IMR-90 (cell line): ENCODE data around the gene CDH13. TPM values are rescaled to one million over a fixed set of nuclear protein-coding genes. Genes with fewer than 3 reads are reported as not detected.

ENCODE experiments used
- ATAC-seq: fragments of 200-7000 bp; cut with Tn5 transposase; 2 replicates; pipeline ENCODE4 v1.9.1; 2020; ENCODE audit warnings: low read depth, mild to moderate bottlenecking, moderate library complexity
- Bru-seq: library from RNA; stranded (reverse); fragments of 400-500 nt; gene quantifications from one replicate; lab custom pipeline; 2021; lab: Mats Ljungman, UMichigan
- BruChase-seq, 2 experiments: library from RNA; stranded (reverse); fragments of 400-500 nt; gene quantifications; one replicate each; lab custom pipeline; 2021; lab: Mats Ljungman, UMichigan
- BruUV-seq: library from RNA; stranded (reverse); fragments of 400-500 nt; replicated peaks from 2 replicates; lab custom pipeline; 2021; lab: Mats Ljungman, UMichigan
- CTCF ChIA-PET: fragments of 300-600 bp; formaldehyde crosslinking; extraction: SDS; loops from one replicate; lab custom pipeline; 2021; ENCODE audit warnings: antibody characterized with exemption; lab: Yijun Ruan, JAX
- POLR2A ChIA-PET: fragments of 300-600 bp; sonication (Branson Sonifier 250); formaldehyde crosslinking; loops from one replicate; lab custom pipeline; 2022; ENCODE audit warnings: antibody characterized with exemption; ENCODE audit not compliant: unreplicated experiment; lab: Charles Lee
- DNase-seq: peaks from one replicate; pipeline ENCODE4 v3.0.0; 2013
- H2AFZ ChIP-seq: replicated peaks from 2 replicates; pipeline ENCODE3; 2013; ENCODE audit warnings: low read length, mild to moderate bottlenecking; ENCODE audit not compliant: poor library complexity
- H2AK5ac ChIP-seq: 2 replicates; pipeline ENCODE4 v1.6.1; 2013; ENCODE audit warnings: low read depth, low read length, inconsistent platforms
- H2AK9ac ChIP-seq: replicated peaks from 2 replicates; pipeline ENCODE3; 2013; ENCODE audit warnings: mild to moderate bottlenecking, low read depth, low read length, moderate library complexity; ENCODE audit not compliant: poor library complexity
- H2BK120ac ChIP-seq: 2 replicates; pipeline ENCODE4 v1.6.1; 2013; ENCODE audit warnings: low read depth, low read length, inconsistent platforms
- H2BK15ac ChIP-seq: 3 replicates; pipeline ENCODE4 v1.6.1; 2013; ENCODE audit warnings: low read depth, low read length, inconsistent platforms
- H2BK20ac ChIP-seq: 2 replicates; pipeline ENCODE4 v1.6.1; 2013; ENCODE audit warnings: low read depth, mild to moderate bottlenecking, inconsistent platforms, low read length, moderate library complexity
- H2BK5ac ChIP-seq: 2 replicates; pipeline ENCODE4 v1.6.1; 2013; ENCODE audit warnings: mild to moderate bottlenecking, low read depth, low read length, inconsistent platforms; ENCODE audit not compliant: poor library complexity, severe bottlenecking
- H3K14ac ChIP-seq: replicated peaks from 2 replicates; pipeline ENCODE4 v1.6.1; 2013; ENCODE audit warnings: low read depth, low read length, inconsistent platforms
- H3K18ac ChIP-seq: 2 replicates; pipeline ENCODE4 v1.6.1; 2013; ENCODE audit warnings: low read depth, low read length, control low read depth
- H3K23ac ChIP-seq: 2 replicates; pipeline ENCODE4 v1.6.1; 2013; ENCODE audit warnings: low read depth, low read length, inconsistent platforms
- H3K27ac ChIP-seq: 2 replicates; pipeline ENCODE4 v1.5.1; 2013; ENCODE audit warnings: mild to moderate bottlenecking, control low read depth, low read length; ENCODE audit not compliant: insufficient read depth
- H3K27me3 ChIP-seq: 2 replicates; pipeline ENCODE4 v1.6.1; 2013; ENCODE audit warnings: low read length; ENCODE audit not compliant: control insufficient read depth, insufficient read depth
- H3K36me3 ChIP-seq: 2 replicates; pipeline ENCODE4 v1.6.1; 2013; ENCODE audit warnings: low read length, mixed read lengths; ENCODE audit not compliant: control insufficient read depth, insufficient read depth
- H3K4ac ChIP-seq: 2 replicates; pipeline ENCODE4 v1.6.1; 2013; ENCODE audit warnings: low read depth, low read length, inconsistent platforms
- H3K4me1 ChIP-seq: 2 replicates; pipeline ENCODE4 v1.6.1; 2013; ENCODE audit warnings: low read length, mixed read lengths; ENCODE audit not compliant: control insufficient read depth, insufficient read depth
- H3K4me2 ChIP-seq: 2 replicates; pipeline ENCODE4 v1.6.1; 2013; ENCODE audit warnings: low read depth, mild to moderate bottlenecking, control low read depth, low read length, moderate library complexity
- H3K4me3 ChIP-seq: 2 replicates; pipeline ENCODE4 v1.5.1; 2013; ENCODE audit warnings: low read depth, mild to moderate bottlenecking, control low read depth, low read length, moderate library complexity; ENCODE audit not compliant: insufficient read depth
- H3K56ac ChIP-seq: 2 replicates; pipeline ENCODE4 v1.6.1; 2013; ENCODE audit warnings: low read length, inconsistent platforms; ENCODE audit not compliant: insufficient read depth; ENCODE audit errors: extremely low read depth
- H3K79me1 ChIP-seq, 2 experiments: 2 replicates each; pipeline ENCODE4 v1.6.1; 2013; ENCODE audit warnings: low read length in 2 of 2, inconsistent platforms in 1 of 2, low read depth in 1 of 2
- H3K9ac ChIP-seq: 2 replicates; pipeline ENCODE4 v1.6.1; 2013; ENCODE audit warnings: low read depth, low read length, control low read depth
- H3K9me1 ChIP-seq: 2 replicates; pipeline ENCODE4 v1.6.1; 2013; ENCODE audit warnings: low read length, inconsistent platforms; ENCODE audit not compliant: insufficient read depth
- H3K9me3 ChIP-seq: 2 replicates; pipeline ENCODE4 v1.6.1; 2013; ENCODE audit warnings: low read length; ENCODE audit not compliant: control insufficient read depth, insufficient read depth
- H4K20me1 ChIP-seq: 2 replicates; pipeline ENCODE4 v1.6.1; 2013; ENCODE audit warnings: low read length, inconsistent platforms; ENCODE audit not compliant: insufficient read depth
- H4K5ac ChIP-seq: 2 replicates; pipeline ENCODE4 v1.6.1; 2013; ENCODE audit warnings: mild to moderate bottlenecking, low read depth, low read length, control low read depth
- H4K8ac ChIP-seq, 2 experiments: 2 replicates each; pipeline ENCODE4 v1.6.1; 2013; ENCODE audit warnings: low read depth in 2 of 2, low read length in 2 of 2, control low read depth in 1 of 2, inconsistent platforms in 1 of 2
- H4K91ac ChIP-seq: 2 replicates; pipeline ENCODE4 v1.6.1; 2013; ENCODE audit warnings: low read depth, low read length, inconsistent platforms; ENCODE audit not compliant: insufficient read depth
- BHLHE40 ChIP-seq: fragments of 150-350 bp; IDR thresholded peaks from 2 replicates; pipeline ENCODE4 v1.6.1; 2016; ENCODE audit warnings: mild to moderate bottlenecking, low read depth, low read length
- CEBPB ChIP-seq: IDR thresholded peaks from 2 replicates; pipeline ENCODE4 v1.6.1; 2012; ENCODE audit warnings: low read depth, low read length, improper control_type of control experiment
- CHD1 ChIP-seq: IDR thresholded peaks from 2 replicates; pipeline ENCODE4 v1.6.1; 2012; ENCODE audit warnings: low read depth, low read length, improper control_type of control experiment
- CTCF ChIP-seq: conservative IDR thresholded peaks from 2 replicates; pipeline ENCODE4 v1.5.1; 2012; ENCODE audit warnings: mild to moderate bottlenecking, low read depth, low read length, improper control_type of control experiment
- FOS ChIP-seq: fragments of 150-350 bp; IDR thresholded peaks from 2 replicates; pipeline ENCODE4 v1.6.1; 2016; ENCODE audit warnings: low read depth, low read length
- MAFK ChIP-seq: IDR thresholded peaks from 2 replicates; pipeline ENCODE4 v1.6.1; 2012; ENCODE audit warnings: low read depth, low read length, improper control_type of control experiment
- MAZ ChIP-seq: IDR thresholded peaks from 2 replicates; pipeline ENCODE4 v1.6.1; 2012; ENCODE audit warnings: low read depth, mild to moderate bottlenecking, low read length, improper control_type of control experiment, moderate library complexity, borderline replicate concordance
- MXI1 ChIP-seq: IDR thresholded peaks from 2 replicates; pipeline ENCODE4 v1.6.1; 2012; ENCODE audit warnings: low read depth, mild to moderate bottlenecking, low read length, moderate library complexity, borderline replicate concordance
- NFE2L2 ChIP-seq: fragments of 150-350 bp; IDR thresholded peaks from 2 replicates; pipeline ENCODE4 v1.6.1; 2016; ENCODE audit warnings: low read depth, mild to moderate bottlenecking, low read length
- POLR2A ChIP-seq: IDR thresholded peaks from 2 replicates; pipeline ENCODE4 v1.6.1; 2012; ENCODE audit warnings: mild to moderate bottlenecking, low read depth, low read length
- RAD21 ChIP-seq: IDR thresholded peaks from 2 replicates; pipeline ENCODE4 v1.6.1; 2012; ENCODE audit warnings: low read length, improper control_type of control experiment
- RCOR1 ChIP-seq: IDR thresholded peaks from 2 replicates; pipeline ENCODE4 v1.6.1; 2012; ENCODE audit warnings: mild to moderate bottlenecking, low read length, improper control_type of control experiment; ENCODE audit not compliant: insufficient replicate concordance
- RFX5 ChIP-seq: IDR thresholded peaks from 2 replicates; pipeline ENCODE4 v1.8.0; 2012; ENCODE audit warnings: low read depth, mild to moderate bottlenecking, low read length, moderate library complexity
- SMC3 ChIP-seq: fragments of 150-350 bp; IDR thresholded peaks from 2 replicates; pipeline ENCODE4 v1.6.1; 2016; ENCODE audit warnings: low read depth, mild to moderate bottlenecking, antibody characterized with exemption, low read length, moderate library complexity
- WGBS, 2 experiments: methylation state at CpG; one replicate each; pipeline versions ENCODE4 v1.1.5 to v1.1.7; 2013; ENCODE audit warnings: missing lambda C conversion rate in 2 of 2; ENCODE audit not compliant: insufficient read length in 1 of 2; ENCODE audit errors: extremely low coverage in 2 of 2; 5-methylcytosine and 5-hydroxymethylcytosine counted together
- dilution Hi-C: fragments of 300-500 bp; cut with HindIII; formaldehyde crosslinking; loops from one replicate; pipeline ENCODE4 v1.14.3; 2018; ENCODE audit warnings: low sequenced_read_pairs; ENCODE audit not compliant: unreplicated experiment
- in situ Hi-C: fragments of 300-500 bp; cut with MboI; formaldehyde crosslinking; loops from 3 replicates; pipeline ENCODE4 v1.14.3; 2019; ENCODE audit warnings: low sequenced_read_pairs, inconsistent platforms, mixed read lengths
- intact Hi-C: fragments of 100-400 bp; cut with micrococcal nuclease; formaldehyde crosslinking; loops from 2 replicates; pipeline ENCODE4 v1.10.0; 2022
- long read RNA-seq: library from polyadenylated mRNA; unstranded; transcript quantifications from one replicate; pipeline ENCODE4 v2.0.0, GENCODE V29; 2021; ENCODE audit not compliant: unreplicated experiment
- polyA plus RNA-seq, 3 experiments: library from polyadenylated mRNA; depleted of rRNA; stranded (reverse); fragments of >200 nt; gene quantifications; 2 replicates each; pipeline ENCODE4 v1.2.3, GENCODE V29; 2012; ENCODE audit warnings: low replicate concordance in 1 of 3
- total RNA-seq: library from RNA; depleted of rRNA; stranded (reverse); fragments of >200 nt; gene quantifications from 2 replicates; pipeline ENCODE4 v1.2.3, GENCODE V29; 2012; rRNA removed

Gene CDH13
- total RNA-seq: 45.8 and 74.7 TPM in 2 replicates
- polyA plus RNA-seq (2012; rRNA removed): 59.5 and 61.6 TPM in 2 replicates
- 45.8 and 46.1 TPM in 2 replicates for polyA plus RNA-seq (2012; cell fraction: cytosol; rRNA removed)
- 15.1 and 31.6 TPM in 2 replicates for polyA plus RNA-seq (2012; cell fraction: nucleus; rRNA removed; ENCODE audit: low replicate concordance)
- percentile 58 among the genes with signal in this experiment for Bru-seq, nascent RNA
- BruChase-seq, experiment 1, labeled RNA remaining after a 6-hour chase: percentile 42 among the genes with signal in this experiment
- BruChase-seq, experiment 2, labeled RNA remaining after a 2-hour chase: percentile 52 among the genes with signal in this experiment
- long read RNA-seq, partial matches to known transcripts: 21 of 29 reads
- long read RNA-seq, other reads (novel, unspliced or antisense): 8 of 29 reads

- ATAC-seq (peak; percentile 40), DNase-seq (peak; percentile 77)
- POLR2A ChIA-PET: no interaction called here
- peak; percentile 63; the same call in 1 of the 2 replicates for TF ChIP-seq MXI1
- no peak for TF ChIP-seq CTCF
- TF ChIP-seq RAD21: no peak
- TF ChIP-seq CHD1: no peak
- TF ChIP-seq MAFK: no peak
- TF ChIP-seq RFX5: no peak
- no peak for TF ChIP-seq CEBPB
- TF ChIP-seq NFE2L2: no peak
- no peak for TF ChIP-seq FOS
- peak; percentile 66; the same call in 1 of the 2 replicates for TF ChIP-seq POLR2A
- TF ChIP-seq SMC3: no peak
- no peak for TF ChIP-seq BHLHE40
- TF ChIP-seq RCOR1: no peak
- TF ChIP-seq MAZ: no peak
Observed at GRCh38 chr16:82626791-82627261, at the start of gene CDH13. TSS of gene CDH13 (plus strand) at chr16:82626969.

More at GRCh38 chr16:82626791-82627261, at the start of gene CDH13:
- peak within 1 kb of the TSS; percentile 58 for H3K18ac ChIP-seq
- peak within 1 kb of the TSS; percentile 65 for H2BK120ac ChIP-seq
- H3K9me3 ChIP-seq: no peaks in the 10 kb centered on the region
- BruUV-seq: no TSS peak
- peaks cover 18 to 33% of the 10 kb centered on the region in 2 experiments for H3K79me1 ChIP-seq
- peak within 1 kb of the TSS; percentile 88 for H3K14ac ChIP-seq
- peak within 1 kb of the TSS; percentile 84 for H3K4ac ChIP-seq
- CTCF ChIA-PET: interaction anchor here (0.7 kb wide), 1 partner anchor 71 kb away, joined by 3 read pairs; no protein-coding TSS in a partner anchor
- H2BK5ac ChIP-seq: peak within 1 kb of the TSS; percentile 67
- H3K9me1 ChIP-seq: peaks cover 14% of the 10 kb centered on the region
- 0% methylated on average over 15 of the region's 39 CpGs; no CpG with 5 or more reads in 1 of the 2 experiments for WGBS, 2 experiments
- peak within 1 kb of the TSS; percentile 9 to 72; a peak in 2 of 4 replicates for H4K8ac ChIP-seq
- peak within 1 kb of the TSS; percentile 69; the same call in 1 of the 3 replicates for H2BK15ac ChIP-seq
- peak within 1 kb of the TSS; percentile 45 for H3K56ac ChIP-seq
- peak within 1 kb of the TSS; percentile 46 for H3K27ac ChIP-seq
- H3K27me3 ChIP-seq: peaks cover 21% of the 10 kb centered on the region
- H4K91ac ChIP-seq: peak within 1 kb of the TSS; percentile 39; the same call in 1 of the 2 replicates
- H3K4me2 ChIP-seq: peak within 1 kb of the TSS; percentile 85
- peak within 1 kb of the TSS; percentile 14; the same call in 1 of the 2 replicates for H4K5ac ChIP-seq
- H3K4me1 ChIP-seq: peaks cover 18% of the 10 kb centered on the region
- peak within 1 kb of the TSS; percentile 92 for H2AK9ac ChIP-seq
- peak within 1 kb of the TSS; percentile 60 for H3K4me3 ChIP-seq
- H2BK20ac ChIP-seq: peak within 1 kb of the TSS; percentile 71; the same call in 1 of the 2 replicates
- peak within 1 kb of the TSS; percentile 63; the same call in 1 of the 2 replicates for H2AK5ac ChIP-seq
- dilution Hi-C loops (no loop called here), in situ Hi-C loops (loop anchor here (10.0 kb wide), 1 partner anchor 588 kb away; no protein-coding TSS in a partner anchor), intact Hi-C loops (loop anchor here (1.0 to 10.0 kb wide), 3 partner anchors 362 to 728 kb away; no protein-coding TSS in a partner anchor)
- peak within 1 kb of the TSS; percentile 90 for H3K23ac ChIP-seq
- H4K20me1 ChIP-seq: no peaks in the 10 kb centered on the region
- peak within 1 kb of the TSS; percentile 78 for H3K9ac ChIP-seq
- no peaks in the 10 kb centered on the region for H3K36me3 ChIP-seq
- H2AFZ ChIP-seq: peak within 1 kb of the TSS; percentile 95
